Esophagus muscularis mucosa (tissue), 4 donors: ENCODE measurements around the gene TAF1B. TPM values are rescaled to one million over a fixed set of nuclear protein-coding genes. Genes with fewer than 3 reads are reported as not detected.

Source experiments
- DNase-seq: peaks from one replicate; pipeline ENCODE4 v3.0.0-alpha.2; 2017; ENCODE audit errors: extremely low spot score
- H3K27ac ChIP-seq, 4 donors: fragments of 200-600 bp; sonication (generic); replicated peaks in 1 of 4; 1 replicate in 3 of 4; 2 replicates in 1 of 4; pipeline ENCODE4 v1.5.1; 2016 to 2019; ENCODE audit warnings: mild to moderate bottlenecking in 1 of 4
- H3K27me3 ChIP-seq, 4 donors: fragments of 200-600 bp; sonication (generic); one replicate each; pipeline versions ENCODE4 v1.5.1 to v1.6.0; 2016 to 2019
- H3K36me3 ChIP-seq, 4 donors: fragments of 200-600 bp; sonication (generic); one replicate each; pipeline ENCODE4 v1.5.1; 2016 to 2019
- H3K4me1 ChIP-seq, 4 donors: fragments of 200-600 bp; sonication (generic); one replicate each; pipeline ENCODE4 v1.5.1; 2016 to 2019
- H3K4me3 ChIP-seq, 4 donors: fragments of 200-600 bp; sonication (generic); 1 replicate in 2 of 4; 2 replicates in 2 of 4; pipeline ENCODE4 v1.5.1; 2016 to 2019; ENCODE audit warnings: mild to moderate bottlenecking in 4 of 4, moderate library complexity in 1 of 4
- H3K9me3 ChIP-seq, 4 donors: fragments of 200-600 bp; sonication (generic); 1 replicate in 3 of 4; 2 replicates in 1 of 4; pipeline ENCODE4 v1.5.1; 2016 to 2019
- EP300 ChIP-seq: sonication (generic); formaldehyde crosslinking; IDR thresholded peaks from one replicate; pipeline ENCODE4 v1.6.1; 2017; ENCODE audit warnings: antibody characterized with exemption
- POLR2A ChIP-seq: fragments of 450-650 bp; IDR thresholded peaks from one replicate; pipeline ENCODE4 v1.6.1; 2017; ENCODE audit warnings: antibody characterized with exemption, moderate library complexity, mild to moderate bottlenecking, low read depth
- POLR2AphosphoS5 ChIP-seq, 2 donors: sonication (generic); formaldehyde crosslinking; IDR thresholded peaks; one replicate each; pipeline ENCODE4 v1.6.1; 2017; ENCODE audit warnings: antibody characterized with exemption in 2 of 2
- WGBS: methylation state at CpG from one replicate; pipeline ENCODE4 v1.1.5; 2018; 5-methylcytosine and 5-hydroxymethylcytosine counted together
- intact Hi-C: fragments of 100-400 bp; cut with DNase I; formaldehyde crosslinking; loops from one replicate; pipeline ENCODE4 v1.15.1; 2023
- total RNA-seq, 4 donors: library from RNA; depleted of rRNA; stranded (reverse); fragments of >200 nt; gene quantifications; one replicate each; pipeline versions ENCODE4 v1.1.0 to v1.2.1, GENCODE V29; 2016
- TF ChIP-seq, protein P1 (sequence below), 3 experiments: fragments of 200-600 bp in 2 of 3; fragments of 450-650 bp in 1 of 3; sonication (generic) in 2 of 3; IDR thresholded peaks; one replicate each; pipeline ENCODE4 v1.5.1; 2017 to 2019; ENCODE audit warnings: antibody characterized with exemption in 3 of 3, mild to moderate bottlenecking in 2 of 3, moderate library complexity in 1 of 3

TAF1B gene
- total RNA-seq, 4 donors from 2014 or later = 7.1 to 10.1 (median 8.0) TPM

GRCh38 chr2:9968553-9969497 lies 125.6 kb downstream of the TAF1B start:
- intact Hi-C loops = no loop called here
- Histone ChIP-seq H3K4me1 (peaks cover 8 to 37% (median 32%) of the 10 kb centered on the region in 4 donors), H3K27ac (peak overlapping the region in 1 of 4 donors; percentile 82), H3K9me3 (no peaks in the 10 kb centered on the region), H3K4me3 (no peak overlapping the region), H3K27me3 (no peaks in the 10 kb centered on the region), H3K36me3 (peaks cover 0 to 13% (median 5%) of the 10 kb centered on the region in 4 donors)
- WGBS = 91% methylated on average over 10 of the region's 10 CpGs
- TF ChIP-seq, protein P1, sequence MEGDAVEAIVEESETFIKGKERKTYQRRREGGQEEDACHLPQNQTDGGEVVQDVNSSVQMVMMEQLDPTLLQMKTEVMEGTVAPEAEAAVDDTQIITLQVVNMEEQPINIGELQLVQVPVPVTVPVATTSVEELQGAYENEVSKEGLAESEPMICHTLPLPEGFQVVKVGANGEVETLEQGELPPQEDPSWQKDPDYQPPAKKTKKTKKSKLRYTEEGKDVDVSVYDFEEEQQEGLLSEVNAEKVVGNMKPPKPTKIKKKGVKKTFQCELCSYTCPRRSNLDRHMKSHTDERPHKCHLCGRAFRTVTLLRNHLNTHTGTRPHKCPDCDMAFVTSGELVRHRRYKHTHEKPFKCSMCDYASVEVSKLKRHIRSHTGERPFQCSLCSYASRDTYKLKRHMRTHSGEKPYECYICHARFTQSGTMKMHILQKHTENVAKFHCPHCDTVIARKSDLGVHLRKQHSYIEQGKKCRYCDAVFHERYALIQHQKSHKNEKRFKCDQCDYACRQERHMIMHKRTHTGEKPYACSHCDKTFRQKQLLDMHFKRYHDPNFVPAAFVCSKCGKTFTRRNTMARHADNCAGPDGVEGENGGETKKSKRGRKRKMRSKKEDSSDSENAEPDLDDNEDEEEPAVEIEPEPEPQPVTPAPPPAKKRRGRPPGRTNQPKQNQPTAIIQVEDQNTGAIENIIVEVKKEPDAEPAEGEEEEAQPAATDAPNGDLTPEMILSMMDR (IDR thresholded peaks at IDR 0.05) = no peak
- no peak for DNase-seq

DNA sequence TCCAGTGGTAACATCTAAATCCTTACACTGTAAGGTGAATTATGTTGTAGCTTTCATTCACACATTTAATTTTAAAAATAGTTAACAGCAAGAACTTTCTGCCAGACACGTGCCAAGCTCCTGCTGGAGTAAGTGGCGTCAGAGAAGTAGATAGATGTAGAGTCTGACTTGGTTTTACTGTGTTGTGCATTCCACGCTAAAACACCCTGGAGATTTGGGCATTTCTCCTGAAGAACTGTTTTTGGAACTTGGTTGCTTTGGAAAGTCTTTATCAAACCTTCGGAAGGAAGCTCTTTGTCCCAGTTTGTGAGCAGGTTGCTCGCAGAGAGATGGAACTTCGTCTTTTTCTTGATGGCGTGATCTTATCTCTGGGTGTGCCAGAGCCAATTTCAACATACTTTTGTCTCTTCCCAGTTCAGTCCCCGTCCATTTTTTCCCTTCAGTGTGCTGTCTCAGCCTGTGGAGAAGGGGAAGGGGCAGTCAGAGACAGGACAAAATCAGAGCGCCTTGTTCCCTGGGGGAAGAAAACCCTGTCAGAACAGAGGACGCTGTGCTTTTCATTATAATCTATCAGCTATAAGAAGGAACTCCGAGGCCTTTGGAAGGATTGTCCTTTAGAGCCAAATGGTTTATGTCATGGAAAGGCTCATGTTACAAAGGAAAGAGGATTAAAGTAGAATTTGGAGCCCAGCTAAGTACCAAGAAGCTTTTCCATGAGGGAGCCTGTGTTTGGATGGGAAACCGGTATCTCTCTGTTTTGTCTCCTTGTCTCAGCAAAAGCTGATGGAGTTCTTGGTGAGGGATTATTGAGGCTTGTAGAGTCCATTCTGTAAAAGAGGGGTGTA lies 127.1 kb downstream of the TAF1B start:
- peaks cover 21 to 52% (median 47%) of the 10 kb centered on the region in 4 donors for H3K4me1 ChIP-seq
- H3K36me3 ChIP-seq = peaks cover 0 to 6% (median under 1%) of the 10 kb centered on the region in 4 donors
- no peaks in the 10 kb centered on the region for H3K27me3 ChIP-seq
- intact Hi-C loops = no loop called here
- no peak overlapping the region for H3K4me3 ChIP-seq
- no peaks in the 10 kb centered on the region for H3K9me3 ChIP-seq
- WGBS = 56% methylated on average over 12 of the region's 12 CpGs
- TF ChIP-seq POLR2AphosphoS5 (IDR thresholded peaks at IDR 0.05) (no peak), POLR2A (no peak), EP300 (no peak)
- TF ChIP-seq, protein P1 (IDR thresholded peaks at IDR 0.05) = no peak
- DNase-seq = no peak
- peak overlapping the region; percentile 49 to 82 (median 64) for H3K27ac ChIP-seq

- intact Hi-C loops = no loop called here
- H3K4me3 ChIP-seq = no peak overlapping the region
- 68% methylated on average over 9 of the region's 9 CpGs for WGBS
- no peaks in the 10 kb centered on the region for H3K36me3 ChIP-seq
- H3K4me1 ChIP-seq = peaks cover 30 to 60% (median 56%) of the 10 kb centered on the region in 4 donors
- TF ChIP-seq EP300 = no peak
- no peak for TF ChIP-seq POLR2AphosphoS5 (IDR thresholded peaks at IDR 0.05)
- TF ChIP-seq, protein P1 (IDR thresholded peaks at IDR 0.05) = no peak
- TF ChIP-seq POLR2A = no peak
- DNase-seq = no peak
- H3K27me3 ChIP-seq = no peaks in the 10 kb centered on the region
- H3K9me3 ChIP-seq = no peaks in the 10 kb centered on the region
- H3K27ac ChIP-seq = peak overlapping the region; percentile 49 to 82 (median 64)
Observed at GRCh38 chr2:9971105-9971818, 128.0 kb downstream of the TAF1B start.

GRCh38 chr2:9971890-9972289 lies 128.6 kb downstream of the TAF1B start:
- Histone ChIP-seq H3K36me3 (no peaks in the 10 kb centered on the region), H3K4me3 (no peak overlapping the region), H3K9me3 (no peaks in the 10 kb centered on the region), H3K27me3 (no peaks in the 10 kb centered on the region), H3K27ac (peak overlapping the region; percentile 49 to 82 (median 64)), H3K4me1 (peaks cover 35 to 66% (median 62%) of the 10 kb centered on the region in 4 donors)
- TF ChIP-seq POLR2A = no peak
- no peak for TF ChIP-seq POLR2AphosphoS5 (IDR thresholded peaks at IDR 0.05)
- TF ChIP-seq, protein P1 (IDR thresholded peaks at IDR 0.05) = no peak
- no peak for TF ChIP-seq EP300
- intact Hi-C loops = no loop called here
- 88% methylated on average over 6 of the region's 6 CpGs for WGBS
- DNase-seq = no peak
